ENCODE results near the gene RCSD1. TPM values are rescaled to one million over a fixed set of nuclear protein-coding genes. Genes with fewer than 3 reads are reported as not detected.
A peak's percentile ranks its signal among the peaks of the same experiment; 100 is the strongest.

Gene RCSD1
- total RNA-seq, 1 donor from 2014 or later: under 0.01 TPM

GRCh38 chr1:167627865-167628641 is 2.0 kb upstream of the RCSD1 start:
- Histone ChIP-seq H3K27me3 (ENCODE audit: control insufficient read depth, insufficient read depth, low read length) (peaks cover 3% of the 10 kb centered on the region), H3K4me3 (ENCODE audit: low read depth, low read length) (no peak overlapping the region), H3K36me3 (ENCODE audit: control insufficient read depth, insufficient read depth, low read length) (no peaks in the 10 kb centered on the region)
- no peak for FAIRE-seq
- TF ChIP-seq, protein P1, sequence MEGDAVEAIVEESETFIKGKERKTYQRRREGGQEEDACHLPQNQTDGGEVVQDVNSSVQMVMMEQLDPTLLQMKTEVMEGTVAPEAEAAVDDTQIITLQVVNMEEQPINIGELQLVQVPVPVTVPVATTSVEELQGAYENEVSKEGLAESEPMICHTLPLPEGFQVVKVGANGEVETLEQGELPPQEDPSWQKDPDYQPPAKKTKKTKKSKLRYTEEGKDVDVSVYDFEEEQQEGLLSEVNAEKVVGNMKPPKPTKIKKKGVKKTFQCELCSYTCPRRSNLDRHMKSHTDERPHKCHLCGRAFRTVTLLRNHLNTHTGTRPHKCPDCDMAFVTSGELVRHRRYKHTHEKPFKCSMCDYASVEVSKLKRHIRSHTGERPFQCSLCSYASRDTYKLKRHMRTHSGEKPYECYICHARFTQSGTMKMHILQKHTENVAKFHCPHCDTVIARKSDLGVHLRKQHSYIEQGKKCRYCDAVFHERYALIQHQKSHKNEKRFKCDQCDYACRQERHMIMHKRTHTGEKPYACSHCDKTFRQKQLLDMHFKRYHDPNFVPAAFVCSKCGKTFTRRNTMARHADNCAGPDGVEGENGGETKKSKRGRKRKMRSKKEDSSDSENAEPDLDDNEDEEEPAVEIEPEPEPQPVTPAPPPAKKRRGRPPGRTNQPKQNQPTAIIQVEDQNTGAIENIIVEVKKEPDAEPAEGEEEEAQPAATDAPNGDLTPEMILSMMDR (IDR thresholded peaks at IDR 0.05; ENCODE audit: insufficient read depth, low read length, severe bottlenecking): no peak
- DNase-seq (ENCODE audit: low read depth): no peak

- TF ChIP-seq, protein P1 (IDR thresholded peaks at IDR 0.05; ENCODE audit: insufficient read depth, low read length, severe bottlenecking): no peak
- no peak for FAIRE-seq
- Histone ChIP-seq H3K36me3 (ENCODE audit: control insufficient read depth, insufficient read depth, low read length) (no peaks in the 10 kb centered on the region), H3K4me3 (ENCODE audit: low read depth, low read length) (no peak overlapping the region), H3K27me3 (ENCODE audit: control insufficient read depth, insufficient read depth, low read length) (peaks cover 3% of the 10 kb centered on the region)
- DNase-seq (ENCODE audit: low read depth): no peak
Observed at GRCh38 chr1:167628741-167629515, 1.1 kb upstream of the RCSD1 start.

DNA sequence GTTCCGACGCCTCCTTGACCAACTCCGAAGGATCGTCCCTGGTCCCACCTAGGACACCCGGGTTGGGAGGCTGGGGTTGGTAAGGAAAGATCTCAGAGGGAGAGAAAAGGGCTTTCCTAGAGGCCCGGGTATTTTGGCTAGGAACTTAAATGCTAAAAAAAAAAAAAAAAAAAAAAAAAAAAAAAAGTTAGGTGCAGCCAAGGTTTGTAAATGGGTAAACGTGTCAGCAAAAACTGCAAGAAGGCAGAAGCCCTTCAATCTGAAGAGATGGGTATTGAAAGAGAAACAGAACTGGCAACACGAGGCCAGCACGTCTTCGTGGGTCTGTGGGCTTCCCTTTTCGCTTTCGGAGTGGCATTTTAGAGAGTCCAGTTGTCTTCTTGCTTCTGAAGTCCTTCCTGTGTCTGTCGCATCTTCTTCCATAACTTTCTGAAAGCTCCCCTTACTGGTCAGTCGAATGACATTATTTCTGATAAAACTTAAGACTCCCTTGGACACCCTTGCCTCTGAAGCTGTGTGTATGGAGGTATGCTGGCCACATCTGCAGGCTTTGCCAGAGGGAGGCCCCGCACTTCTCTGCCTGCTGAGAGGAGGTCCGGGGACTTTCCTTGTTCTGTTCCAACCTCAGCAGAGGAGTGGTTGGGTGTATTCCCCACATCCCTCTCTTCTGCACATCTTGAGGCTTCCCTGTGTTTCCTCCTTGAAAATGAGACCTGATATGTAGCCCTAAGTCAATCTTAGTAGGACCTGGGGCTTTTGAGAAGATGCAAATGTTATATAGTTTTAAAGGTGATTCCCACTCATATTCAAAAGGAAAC is 745 bp downstream of the RCSD1 start:
- no peak for DNase-seq (ENCODE audit: low read depth)
- Histone ChIP-seq H3K4me3 (ENCODE audit: low read depth, low read length) (peak overlapping the region; percentile 38), H3K27me3 (ENCODE audit: control insufficient read depth, insufficient read depth, low read length) (peaks cover 3% of the 10 kb centered on the region), H3K36me3 (ENCODE audit: control insufficient read depth, insufficient read depth, low read length) (no peaks in the 10 kb centered on the region)
- TF ChIP-seq, protein P1 (IDR thresholded peaks at IDR 0.05; ENCODE audit: insufficient read depth, low read length, severe bottlenecking): no peak
- FAIRE-seq: no peak

DNA sequence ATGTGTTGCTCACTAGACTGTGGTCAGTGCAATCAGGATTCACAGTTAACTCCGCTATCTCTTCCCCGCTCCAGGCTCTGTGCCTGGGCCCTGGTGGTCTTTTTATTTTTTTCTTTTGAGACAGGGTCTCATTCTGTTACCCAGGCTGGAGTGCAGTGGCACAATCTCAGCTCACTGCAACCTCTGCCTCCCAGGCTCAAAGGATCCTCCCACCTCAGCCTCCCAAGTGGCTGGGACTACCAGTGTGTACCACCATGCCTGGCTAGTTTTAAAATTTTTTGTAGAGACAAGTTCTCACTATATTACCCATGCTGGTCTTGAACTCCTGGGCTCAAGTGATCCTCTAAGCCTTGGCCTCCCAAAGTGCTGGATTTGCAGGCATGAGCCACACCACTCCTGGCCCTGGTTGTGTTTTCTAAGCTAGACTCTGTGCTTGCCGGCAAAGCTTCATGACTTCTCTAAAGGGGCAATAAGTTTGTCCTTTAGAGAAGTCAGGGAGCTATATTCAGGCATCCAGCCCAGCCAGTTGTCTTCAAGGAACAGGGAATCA is 1.4 kb downstream of the RCSD1 start:
- no peak for DNase-seq (ENCODE audit: low read depth)
- Histone ChIP-seq H3K27me3 (ENCODE audit: control insufficient read depth, insufficient read depth, low read length) (peaks cover 3% of the 10 kb centered on the region), H3K36me3 (ENCODE audit: control insufficient read depth, insufficient read depth, low read length) (no peaks in the 10 kb centered on the region), H3K4me3 (ENCODE audit: low read depth, low read length) (no peak overlapping the region)
- TF ChIP-seq, protein P1 (IDR thresholded peaks at IDR 0.05; ENCODE audit: insufficient read depth, low read length, severe bottlenecking): no peak
- FAIRE-seq: no peak

- TF ChIP-seq, protein P1 (IDR thresholded peaks at IDR 0.05; ENCODE audit: insufficient read depth, low read length, severe bottlenecking): no peak
- Histone ChIP-seq H3K4me3 (ENCODE audit: low read depth, low read length) (no peak overlapping the region), H3K27me3 (ENCODE audit: control insufficient read depth, insufficient read depth, low read length) (peaks cover 3% of the 10 kb centered on the region), H3K36me3 (ENCODE audit: control insufficient read depth, insufficient read depth, low read length) (no peaks in the 10 kb centered on the region)
- no peak for FAIRE-seq
- no peak for DNase-seq (ENCODE audit: low read depth)
Observed at GRCh38 chr1:167631936-167632614, 2.0 kb downstream of the RCSD1 start.
